GM18868 (cell line): ENCODE data around the gene ZNF300.
"Not testable (repeated sequence)": the region's sequence is repeated elsewhere in the genome, so short reads cannot be mapped to it uniquely, and the experiment has no call there.

Experiments used
- ATAC-seq: cut with Tn5 transposase; IDR thresholded peaks from one replicate; pipeline ENCODE4 v1.9.1; 2021; ENCODE audit warnings: mild to moderate bottlenecking, moderate library complexity; ENCODE audit not compliant: unreplicated experiment

Gene ZNF300

DNA sequence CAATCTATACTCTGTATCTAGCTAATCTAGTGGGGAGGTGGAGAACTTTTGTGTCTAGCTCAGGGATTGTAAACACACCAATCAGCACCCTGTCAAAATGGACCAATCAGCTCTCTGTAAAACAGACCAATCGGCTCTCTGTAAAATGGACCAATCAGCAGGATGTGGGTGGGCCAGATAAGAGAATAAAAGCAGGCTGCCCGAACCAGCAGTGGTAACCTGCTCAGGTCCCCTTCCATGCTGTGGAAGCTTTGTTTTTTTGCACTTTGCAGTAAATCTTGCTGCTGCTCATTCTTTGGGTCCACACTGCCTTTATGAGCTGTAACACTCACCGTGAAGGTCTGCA is 58.5 kb downstream of the ZNF300 start, which contains the start of gene IRGM:
IRGM (plus strand) TSS at position 214 of the 346 bp plus-strand sequence. CDS start 1,603 bp downstream, outside the sequence.
- ATAC-seq = not testable (repeated sequence)

DNA sequence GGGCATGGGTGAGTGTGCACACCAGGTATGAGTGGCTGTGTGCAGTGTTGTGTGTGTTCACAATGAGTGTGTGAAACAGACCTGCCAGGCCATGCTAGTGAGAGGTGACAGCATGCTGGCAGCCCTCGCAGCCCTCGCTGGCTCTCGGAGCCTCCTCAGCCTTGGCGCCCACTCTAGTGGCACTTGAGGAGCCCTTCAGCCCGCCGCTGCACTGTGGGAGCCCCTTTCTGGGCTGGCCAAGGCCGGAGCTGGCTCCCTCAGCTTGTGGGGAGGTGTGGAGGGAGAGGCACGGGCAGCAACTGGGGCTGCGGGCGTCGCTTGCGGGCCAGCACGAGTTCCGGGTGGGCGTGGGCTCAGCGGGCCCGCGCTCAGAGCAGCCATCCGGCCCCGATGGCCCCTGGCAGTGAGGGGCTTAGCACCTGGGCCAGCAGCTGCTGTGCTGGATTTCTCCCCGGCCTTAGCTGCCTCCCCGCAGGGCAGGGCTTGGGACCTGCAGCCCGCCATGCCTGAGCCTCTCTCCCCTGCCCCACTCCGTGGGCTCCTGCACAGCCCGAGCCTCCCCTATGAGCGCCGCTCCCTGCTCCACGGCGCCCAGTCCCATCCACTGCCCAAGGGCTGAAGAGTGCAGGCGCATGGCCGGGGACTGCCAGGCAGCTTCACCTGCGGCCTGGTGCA is 59.5 kb downstream of the ZNF300 start:
- ATAC-seq = not testable (repeated sequence)
